Measurements from ENCODE around the gene OBSCN. TPM values are rescaled to one million over a fixed set of nuclear protein-coding genes. Genes with fewer than 3 reads are reported as not detected.

The OBSCN gene
- total and polyA plus RNA-seq, 2 donors (not counting 1 experiment from before 2014, with no cell fraction given), result 10.0 to 63.9 TPM

- H2AFZ ChIP-seq (ENCODE audit: insufficient read depth, low read depth, low read length, poor library complexity, severe bottlenecking), result no peak overlapping the region
- H3K9me3 ChIP-seq (ENCODE audit: control extremely low read depth in 1 of 3, control insufficient read depth in 2 of 3, insufficient read depth in 1 of 3, low read length in 2 of 3), result no peaks in the 10 kb centered on the region
- 89% methylated on average over 20 of the region's 24 CpGs for WGBS (ENCODE audit: insufficient coverage)
- ChIA-PET POLR2A (no interaction called here), CTCF (no interaction called here)
- H3K9me3 Mint-ChIP-seq (ENCODE audit: insufficient read depth), result no peaks in the 10 kb centered on the region
- no peak for TF ChIP-seq CTCF (IDR thresholded peaks at IDR 0.05)
- TF ChIP-seq EZH2 (IDR thresholded peaks at IDR 0.05; ENCODE audit: borderline replicate concordance, insufficient read depth, low read depth, low read length, poor library complexity, severe bottlenecking), result no peak
- no peaks in the 10 kb centered on the region for H3K4me1 Mint-ChIP-seq
- no peaks in the 10 kb centered on the region for H3K4me1 ChIP-seq (ENCODE audit: control insufficient read depth in 2 of 2, insufficient read depth in 2 of 2, low read length in 2 of 2)
- no peak overlapping the region for H3K4me3 Mint-ChIP-seq
- no peak overlapping the region for H3K27ac Mint-ChIP-seq
- no peak overlapping the region for H3K27ac ChIP-seq (ENCODE audit: low read length in 2 of 2)
- H3K4me2 ChIP-seq (replicated peaks; ENCODE audit: low read depth, low read length, poor library complexity, severe bottlenecking), result no peak overlapping the region
- intact Hi-C loops (cut with micrococcal nuclease), result no loop called here
- H3K36me3 ChIP-seq (replicated peaks in 1 of 2; ENCODE audit: control extremely low read depth in 1 of 2, control insufficient read depth in 1 of 2, extremely low read depth in 1 of 2, insufficient read depth in 2 of 2, low read length in 1 of 2), result no peaks in the 10 kb centered on the region
- H3K4me3 ChIP-seq (ENCODE audit: control extremely low read depth in 1 of 5, extremely low read depth in 1 of 5, insufficient read depth in 1 of 5, low read depth in 2 of 5, low read length in 4 of 5), result no peak overlapping the region
- H3K27me3 Mint-ChIP-seq, result no peaks in the 10 kb centered on the region
- H3K9ac ChIP-seq (ENCODE audit: low read length), result no peak overlapping the region
- no peaks in the 10 kb centered on the region for H3K79me2 ChIP-seq (ENCODE audit: control insufficient read depth, insufficient read depth, low read length)
- ATAC-seq (ENCODE audit: low read depth) (no peak), DNase-seq (no peak)
- no peaks in the 10 kb centered on the region for H4K20me1 ChIP-seq (ENCODE audit: control insufficient read depth, insufficient read depth, low read length, poor library complexity, severe bottlenecking)
- H3K27me3 ChIP-seq (replicated peaks in 1 of 4; ENCODE audit: control extremely low read depth in 1 of 4, control insufficient read depth in 3 of 4, insufficient read depth in 4 of 4, low read length in 3 of 4), result no peaks in the 10 kb centered on the region
Measured at GRCh38 chr1:228366866-228367741, 159.3 kb downstream of the OBSCN start.
